Bronchial epithelial cell (primary cell): ENCODE data around the gene FOXL3. TPM values are rescaled to one million over a fixed set of nuclear protein-coding genes. Genes with fewer than 3 reads are reported as not detected.
A peak's percentile ranks its signal among the peaks of the same experiment; 100 is the strongest.

ENCODE experiments used
- DNase-seq: peaks from one replicate; pipeline ENCODE4 v3.0.0-alpha.2; 2010; ENCODE audit warnings: low read depth
- FAIRE-seq: peaks from 2 replicates; lab custom pipeline; 2011; peaks lifted over from hg19 to GRCh38; lab: Jason Lieb, UNC
- H3K27me3 ChIP-seq: 2 replicates; pipeline ENCODE4 v1.5.1; 2011; ENCODE audit warnings: low read length; ENCODE audit not compliant: control insufficient read depth, insufficient read depth
- H3K36me3 ChIP-seq: 2 replicates; pipeline ENCODE4 v1.5.1; 2011; ENCODE audit warnings: low read length; ENCODE audit not compliant: control insufficient read depth, insufficient read depth
- H3K4me3 ChIP-seq: 2 replicates; pipeline ENCODE4 v1.5.1; 2011; ENCODE audit warnings: mild to moderate bottlenecking, low read depth, low read length, control low read depth
- CTCF ChIP-seq: IDR thresholded peaks from 2 replicates; pipeline ENCODE4 v1.5.1; 2011; ENCODE audit warnings: mild to moderate bottlenecking, moderate library complexity, low read length, control low read depth, inconsistent platforms; ENCODE audit not compliant: insufficient read depth, severe bottlenecking
- total RNA-seq: library from RNA; depleted of rRNA; stranded (reverse); fragments of >200 nt; gene quantifications from 2 replicates; pipeline ENCODE4 v1.2.1, GENCODE V29; 2014

Gene FOXL3
- total RNA-seq, 1 donor from 2014 or later = not detected

- H3K4me3 ChIP-seq = no peak overlapping the region
- TF ChIP-seq CTCF = peak; percentile 82
- DNase-seq (peak; percentile 32), FAIRE-seq (no peak)
- peaks cover 11% of the 10 kb centered on the region for H3K27me3 ChIP-seq
- no peaks in the 10 kb centered on the region for H3K36me3 ChIP-seq
These were observed 32.2 kb downstream of the FOXL3 start for GRCh38 chr7:322111-322671.

GRCh38 chr7:322708-323111 is 32.7 kb downstream of the FOXL3 start:
- H3K27me3 ChIP-seq = peaks cover 11% of the 10 kb centered on the region
- no peak for TF ChIP-seq CTCF
- FAIRE-seq = no peak
- DNase-seq = no peak
- H3K4me3 ChIP-seq = no peak overlapping the region
- H3K36me3 ChIP-seq = no peaks in the 10 kb centered on the region

- no peak overlapping the region for H3K4me3 ChIP-seq
- H3K27me3 ChIP-seq = peaks cover 9% of the 10 kb centered on the region
- TF ChIP-seq CTCF = no peak
- FAIRE-seq = no peak
- H3K36me3 ChIP-seq = no peaks in the 10 kb centered on the region
- DNase-seq = no peak
These were observed 33.4 kb downstream of the FOXL3 start for GRCh38 chr7:323410-323809.

- H3K27me3 ChIP-seq = peaks cover 4% of the 10 kb centered on the region
These were observed 34.0 kb downstream of the FOXL3 start for GRCh38 chr7:324011-324410.

GRCh38 chr7:325051-325798 is 35.3 kb downstream of the FOXL3 start:
- no peak overlapping the region for H3K4me3 ChIP-seq
- no peak for FAIRE-seq
- no peaks in the 10 kb centered on the region for H3K27me3 ChIP-seq
- DNase-seq = no peak
- TF ChIP-seq CTCF = no peak
- H3K36me3 ChIP-seq = no peaks in the 10 kb centered on the region

More at GRCh38 chr7:324011-324410, 34.0 kb downstream of the FOXL3 start:
- TF ChIP-seq CTCF = no peak
- no peak for FAIRE-seq
- H3K4me3 ChIP-seq = no peak overlapping the region
- H3K36me3 ChIP-seq = no peaks in the 10 kb centered on the region
- DNase-seq = no peak
